A204.1 (cell line): ENCODE results near the gene SULT2B1.
"Not testable (repeated sequence)": the region's sequence is repeated elsewhere in the genome, so short reads cannot be mapped to it uniquely, and the experiment has no call there.

Source experiments
- FAIRE-seq: peaks from 2 replicates; lab custom pipeline; 2012; peaks lifted over from hg19 to GRCh38; lab: Jason Lieb, UNC

The SULT2B1 gene

DNA sequence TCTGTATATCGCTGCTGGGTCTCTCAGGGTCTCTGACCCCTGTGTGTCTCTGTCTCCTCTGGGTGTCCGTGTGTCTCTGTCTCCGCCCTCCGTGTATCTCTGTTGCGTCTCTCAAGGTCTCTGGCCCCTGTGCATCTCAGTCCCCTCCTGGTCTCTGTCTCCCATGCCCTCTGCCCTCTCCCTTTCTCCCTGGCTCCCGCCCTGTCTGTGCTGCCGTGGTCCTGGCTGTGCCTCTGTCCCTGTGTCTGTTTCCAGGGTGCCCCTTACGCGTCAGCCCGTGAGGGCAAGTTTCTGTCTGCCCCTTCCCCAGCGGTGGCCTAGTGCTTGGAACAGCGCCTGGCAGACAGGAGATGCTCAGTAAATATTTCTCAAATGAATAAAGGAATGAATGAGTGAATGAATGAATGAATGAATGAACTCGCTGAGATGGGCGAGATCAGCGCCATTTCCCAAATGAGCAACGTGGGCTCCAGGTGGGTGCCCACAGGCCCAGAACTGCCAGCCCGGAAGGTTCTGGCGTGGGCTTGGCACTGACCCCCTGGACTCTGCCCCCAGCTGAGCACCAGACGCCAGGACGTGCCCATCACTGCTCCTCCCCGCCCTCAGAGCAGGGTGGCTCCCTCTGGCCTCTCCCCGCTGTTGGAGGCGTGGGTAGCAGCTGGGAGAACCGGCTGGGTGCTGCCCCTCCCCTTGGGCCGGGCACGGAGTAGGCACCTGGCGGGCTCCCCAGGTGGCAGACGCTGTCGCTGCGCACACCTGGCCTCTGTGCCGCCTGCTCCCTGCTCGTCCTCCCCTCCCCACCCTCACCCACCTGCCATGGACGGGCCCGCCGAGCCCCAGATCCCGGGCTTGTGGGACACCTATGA lies at the start of gene SULT2B1:
SULT2B1 (plus strand) TSS at position 736 of the 866 bp plus-strand sequence; CDS start at position 817, 81 bp downstream.
- FAIRE-seq, result no peak

DNA sequence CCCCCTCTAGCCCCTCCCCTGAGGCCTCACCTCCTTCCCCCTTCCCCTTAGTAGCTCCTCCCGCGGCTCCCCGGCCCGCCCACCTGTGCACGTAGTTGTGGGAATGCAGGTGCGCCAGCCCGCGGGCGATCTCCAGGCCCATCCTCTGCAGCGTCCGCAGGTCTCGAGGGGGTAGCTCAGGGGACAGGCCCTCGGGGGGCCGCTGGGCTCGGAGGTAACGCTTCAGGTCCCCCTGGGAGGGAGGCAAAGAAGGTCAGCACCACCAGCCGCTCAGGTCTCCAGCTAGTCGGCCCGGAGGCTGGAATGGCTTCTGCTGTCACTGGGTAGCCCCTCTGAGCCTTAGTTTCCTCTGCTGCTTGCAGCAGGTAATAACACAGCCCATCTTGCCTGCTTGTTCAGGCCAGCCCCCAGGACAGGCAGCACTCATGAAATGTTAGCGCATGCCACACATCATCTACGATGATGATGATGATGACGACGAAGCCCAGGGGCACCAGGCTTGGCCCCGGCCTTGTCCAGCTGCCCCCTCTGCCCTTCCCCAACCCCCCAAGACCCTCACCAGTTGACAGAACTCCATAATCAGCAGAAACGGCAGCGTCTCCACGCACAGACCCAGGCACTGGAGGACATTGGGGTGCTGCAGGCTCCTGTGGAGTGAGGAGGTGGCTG lies 49.5 kb upstream of the SULT2B1 start:
- no peak for FAIRE-seq

DNA sequence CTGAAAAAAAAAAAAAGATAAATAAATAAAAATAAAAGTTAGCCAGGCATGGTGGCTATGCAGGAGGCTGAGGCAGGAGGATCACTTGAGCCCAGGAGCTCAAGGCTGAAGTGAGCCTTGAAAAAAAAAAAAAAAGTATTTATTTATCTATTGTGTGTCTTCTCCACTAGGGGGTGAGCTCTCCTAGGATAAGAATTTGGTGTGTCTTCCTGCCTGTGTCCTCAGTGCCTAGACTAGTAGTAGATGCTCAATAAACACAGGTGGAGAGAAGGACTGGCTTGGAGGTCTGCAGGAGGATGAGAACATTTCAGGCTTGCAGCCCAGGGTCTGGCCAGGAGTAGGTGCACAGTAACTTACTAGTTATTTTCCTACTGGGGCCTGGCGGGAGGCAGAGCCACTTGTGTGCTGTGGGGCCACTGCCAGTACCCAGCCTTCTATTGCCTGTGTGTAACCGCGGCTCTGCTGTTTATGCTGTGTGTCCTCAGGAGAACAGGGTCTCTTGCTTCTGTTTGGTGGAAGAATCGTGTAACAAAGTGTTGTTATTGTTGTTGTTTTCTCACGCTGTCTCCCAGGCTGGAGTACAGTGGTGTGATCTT lies 45.7 kb upstream of the SULT2B1 start:
- FAIRE-seq, result no peak

DNA sequence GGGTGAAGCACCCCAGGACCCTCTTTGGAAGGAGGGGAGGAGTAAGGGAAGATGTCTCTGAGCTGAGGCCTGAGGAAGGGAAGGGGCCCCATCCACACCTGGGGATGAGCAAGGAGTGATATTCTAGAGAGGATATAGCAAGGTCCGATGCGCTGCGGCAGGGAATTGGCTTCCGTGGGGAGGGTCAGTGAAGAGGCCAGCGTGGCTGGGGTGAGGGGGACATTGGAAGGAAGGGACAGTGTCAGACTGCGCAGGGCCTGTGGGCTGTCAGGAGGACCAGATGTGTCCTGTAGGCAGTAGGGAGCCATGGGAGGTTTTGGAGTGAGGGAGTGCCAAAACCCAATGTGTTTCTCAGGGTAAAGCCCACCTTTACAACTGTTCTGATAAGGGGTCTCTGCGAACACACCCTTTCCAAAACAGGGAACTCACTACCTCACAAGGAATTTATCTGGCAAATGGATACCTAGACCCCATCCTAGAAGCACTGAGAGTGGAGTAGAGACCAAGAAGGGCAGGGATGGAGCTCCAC lies 44.0 kb upstream of the SULT2B1 start:
- no peak for FAIRE-seq

DNA sequence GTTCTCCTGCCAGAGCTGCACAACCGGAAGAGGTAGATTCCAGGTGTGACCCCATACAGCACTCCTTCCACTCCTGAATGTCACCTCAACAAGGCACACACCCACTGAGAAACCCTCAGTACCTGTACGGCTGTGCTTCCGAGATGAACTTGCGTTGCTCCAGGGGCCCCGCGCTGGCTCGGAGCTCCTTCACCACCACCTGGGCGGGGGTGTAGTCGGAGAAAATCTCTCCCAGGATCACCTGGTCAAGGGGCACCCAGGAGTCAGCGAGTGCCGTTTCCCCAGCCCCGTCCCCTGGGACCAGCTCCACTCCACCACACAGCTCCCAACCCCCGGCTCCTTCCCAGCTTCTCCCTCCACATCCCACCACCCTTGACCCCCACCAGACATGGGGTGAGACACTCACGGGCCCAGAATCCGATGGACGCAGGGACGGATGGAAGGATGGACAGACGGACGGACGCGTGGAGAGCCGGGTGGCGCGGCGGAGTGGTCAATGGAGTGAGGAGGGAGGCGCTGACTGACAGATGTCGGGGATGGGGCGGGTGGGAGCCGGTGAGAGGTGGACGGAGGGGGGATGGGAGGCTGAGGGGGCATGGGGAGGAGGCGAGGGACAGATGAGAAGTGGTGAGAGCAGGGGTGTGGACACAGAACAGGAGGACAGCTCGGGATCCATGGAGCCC lies 43.1 kb upstream of the SULT2B1 start:
- FAIRE-seq, result no peak

DNA sequence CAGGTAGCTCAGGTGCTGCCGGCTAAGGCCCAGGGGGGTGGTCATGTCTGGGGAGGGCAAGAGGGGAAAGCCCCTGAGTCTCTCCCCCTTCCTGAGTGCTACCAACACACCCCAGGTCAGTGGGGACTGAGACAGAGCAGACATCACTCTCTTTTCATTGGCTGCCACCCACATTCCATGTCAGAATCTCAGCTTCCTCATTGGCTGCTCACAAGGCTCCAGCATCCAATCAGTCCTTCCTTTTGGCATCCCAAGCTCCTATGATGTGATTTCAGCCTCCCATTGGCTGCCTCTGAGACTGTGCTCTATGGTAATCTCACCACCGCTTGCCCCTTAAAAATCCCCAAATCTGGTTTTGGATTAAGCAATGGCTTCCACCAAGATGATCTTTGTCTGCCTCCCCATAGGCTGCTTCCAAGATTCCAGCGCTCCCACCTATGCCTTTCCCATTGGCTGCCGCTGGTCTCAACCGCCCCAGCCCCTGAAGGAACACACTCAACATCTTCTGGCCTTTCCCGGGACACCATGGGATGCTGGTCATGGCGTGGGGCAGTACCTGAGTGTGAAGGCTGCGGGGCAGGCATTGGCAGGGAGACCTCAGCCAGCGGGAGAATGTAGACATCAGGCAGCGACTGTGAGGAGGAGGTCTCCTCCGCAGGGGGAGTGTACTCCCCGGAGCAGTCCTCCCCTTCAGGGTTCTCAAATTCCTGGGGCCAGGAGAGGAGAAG lies 42.3 kb upstream of the SULT2B1 start:
- no peak for FAIRE-seq

DNA sequence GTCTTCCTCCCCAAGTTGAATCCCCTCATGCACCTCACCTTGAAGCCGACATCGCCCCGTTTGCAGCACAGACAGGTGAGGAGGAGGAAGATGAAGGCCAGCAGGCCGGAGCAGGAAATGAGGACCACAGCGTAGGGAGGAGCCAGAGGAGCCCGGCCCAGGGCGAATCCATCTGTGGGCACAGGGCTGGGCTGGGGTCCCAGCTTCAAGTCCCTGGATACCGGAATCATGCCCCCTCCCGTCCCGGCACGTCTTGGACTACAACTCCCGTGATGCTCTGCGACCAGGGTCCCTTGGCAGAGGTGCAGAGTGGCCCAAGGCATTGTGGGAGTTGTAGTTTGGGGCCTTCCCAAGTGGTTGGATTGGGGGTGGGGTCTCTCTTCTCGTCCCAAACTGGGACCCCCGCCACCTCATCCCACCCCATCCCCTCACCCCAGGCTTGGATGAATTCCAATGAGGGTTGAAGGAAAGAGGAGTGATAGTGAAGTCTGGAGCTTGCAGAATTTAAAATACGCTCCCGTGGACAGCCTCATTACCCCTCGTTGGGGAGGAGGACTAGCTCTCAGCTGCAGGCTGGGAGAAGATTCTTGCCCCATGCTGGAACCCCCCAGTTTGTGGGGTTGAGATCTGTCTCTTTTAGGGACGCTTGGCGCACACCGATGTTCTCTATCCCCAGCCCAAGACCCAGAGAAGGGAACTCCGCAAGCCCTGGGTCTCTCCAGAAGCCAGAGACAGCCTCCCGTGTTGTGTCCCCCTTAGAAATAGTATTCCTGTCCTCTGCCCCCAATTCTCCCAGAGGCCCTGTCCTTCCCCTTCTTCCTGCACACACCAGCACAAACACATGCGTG lies 41.3 kb upstream of the SULT2B1 start:
- no peak for FAIRE-seq

DNA sequence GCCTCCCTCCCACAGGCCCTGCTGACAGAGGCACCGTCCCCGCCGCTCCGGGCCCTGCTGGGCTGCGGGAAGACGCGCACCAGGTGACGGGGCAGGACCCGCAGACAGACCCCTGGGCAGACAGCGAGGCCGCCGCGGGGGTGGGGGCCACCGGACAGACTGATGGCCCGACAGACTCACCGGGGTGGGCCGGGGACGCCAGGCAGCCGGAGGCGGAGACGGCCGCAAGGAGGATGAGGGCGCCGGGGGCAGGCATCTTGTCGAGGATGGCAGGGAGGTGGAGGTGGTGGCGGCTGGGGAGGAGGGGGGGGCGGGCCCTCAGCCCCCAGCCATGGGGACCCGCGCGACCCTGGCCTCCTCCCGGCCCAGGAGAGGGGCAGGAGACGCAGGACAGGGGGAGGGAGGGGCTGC lies 40.6 kb upstream of the SULT2B1 start:
- no peak for FAIRE-seq

DNA sequence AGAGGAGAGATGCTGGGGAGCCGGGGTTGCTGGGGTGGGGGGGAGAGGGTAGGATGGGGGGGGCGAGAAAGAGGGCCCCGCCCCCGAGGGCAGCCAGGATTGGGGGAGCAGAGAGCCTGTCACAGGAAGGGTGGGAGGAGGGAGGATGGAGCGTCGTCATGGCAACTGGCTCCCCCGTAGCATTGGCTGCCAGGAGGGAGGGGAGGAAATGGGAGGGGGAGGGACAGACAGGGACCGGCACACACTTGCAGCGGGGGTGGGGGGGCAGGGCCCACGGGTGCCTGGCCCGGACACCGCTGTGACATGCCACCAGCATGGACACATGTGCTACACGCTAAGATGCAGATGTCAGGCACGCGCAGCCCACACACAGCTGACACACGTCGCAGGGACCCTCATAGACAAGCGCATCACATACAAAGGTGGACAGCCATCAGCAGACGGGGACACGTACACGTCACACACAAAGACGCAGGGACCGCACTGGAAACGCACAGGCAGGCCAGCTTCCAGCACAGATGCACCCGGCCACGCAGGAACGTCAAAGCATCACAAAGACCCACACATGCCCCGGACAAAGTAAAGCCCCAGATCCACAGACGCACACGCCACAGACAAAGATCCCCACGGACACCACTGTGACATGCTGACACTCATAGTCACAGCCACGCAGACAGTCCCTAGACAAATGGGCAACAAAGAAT lies 40.0 kb upstream of the SULT2B1 start, which contains the start of gene LMTK3:
LMTK3 (minus strand) TSS at position 36 of the 704 bp plus-strand sequence. CDS start 259 bp downstream, outside the sequence.
- FAIRE-seq, result no peak

DNA sequence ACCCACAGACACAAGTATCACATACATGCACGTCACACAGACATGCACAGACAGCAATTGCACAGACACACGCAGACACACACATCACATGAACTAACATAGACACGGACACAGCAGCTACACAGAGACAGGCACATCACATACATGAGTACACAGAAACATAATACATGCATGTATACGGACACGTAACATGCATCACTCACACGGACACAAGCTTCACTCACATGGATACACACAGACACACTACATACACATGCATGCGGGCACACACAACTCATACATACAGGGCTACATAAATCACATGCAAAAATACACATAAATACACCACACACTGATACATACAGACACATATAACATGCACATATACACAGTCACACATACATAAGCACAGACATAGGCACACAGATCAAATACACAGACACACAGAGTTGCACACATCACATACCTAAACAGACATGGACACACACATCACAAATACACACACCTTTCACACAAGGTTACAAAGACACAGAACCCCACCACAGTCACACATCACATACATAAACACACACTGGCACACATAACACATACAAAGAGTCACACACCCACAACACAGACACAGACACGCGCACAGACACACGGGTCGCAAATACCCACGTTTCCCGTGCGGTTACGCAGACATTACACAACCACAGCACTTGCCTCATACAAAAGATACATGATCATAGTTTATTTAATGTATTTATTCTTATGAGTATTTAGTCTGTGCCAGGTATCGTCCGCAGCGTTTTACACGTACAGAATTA lies 39.3 kb upstream of the SULT2B1 start:
- no peak for FAIRE-seq

DNA sequence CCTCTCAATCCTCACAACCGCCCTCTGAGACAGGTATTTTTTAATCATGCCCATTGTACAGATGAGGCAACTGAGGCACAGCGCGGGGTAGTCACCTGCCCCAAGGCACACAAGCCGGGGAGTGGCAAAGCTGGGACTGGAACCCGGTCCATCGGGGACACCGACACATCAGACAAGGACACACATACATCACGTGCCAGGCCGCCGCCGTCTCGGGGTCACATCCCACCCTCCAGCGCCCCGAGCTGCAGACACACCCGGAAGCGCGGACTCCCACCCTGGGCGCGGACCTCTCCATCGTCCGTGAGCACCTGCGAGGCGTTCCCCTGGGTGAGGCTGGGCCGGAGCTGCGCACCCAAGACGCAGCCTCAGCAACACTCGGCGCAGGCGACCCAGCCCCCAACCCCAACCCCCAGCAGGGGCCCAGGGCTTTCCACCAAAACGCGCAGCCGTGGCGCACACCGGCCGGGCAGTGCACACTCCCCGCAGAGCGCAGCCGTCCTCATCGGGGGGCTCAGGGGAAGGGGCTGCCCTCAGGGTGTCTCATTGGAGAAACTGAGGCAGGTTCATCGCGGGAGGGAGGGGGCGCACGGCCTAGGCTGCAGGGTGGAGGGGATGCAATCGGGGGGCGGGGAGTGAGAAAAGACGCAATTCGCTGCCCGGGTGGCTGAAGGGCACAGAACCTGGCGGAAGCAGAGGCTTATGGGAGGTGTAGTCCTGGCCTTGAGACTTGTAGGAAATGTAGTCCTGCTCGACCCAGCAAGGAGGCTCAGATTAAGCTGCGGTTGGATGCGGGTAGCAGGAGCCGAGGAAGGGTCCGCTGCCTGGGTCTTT lies 38.5 kb upstream of the SULT2B1 start:
- no peak for FAIRE-seq

DNA sequence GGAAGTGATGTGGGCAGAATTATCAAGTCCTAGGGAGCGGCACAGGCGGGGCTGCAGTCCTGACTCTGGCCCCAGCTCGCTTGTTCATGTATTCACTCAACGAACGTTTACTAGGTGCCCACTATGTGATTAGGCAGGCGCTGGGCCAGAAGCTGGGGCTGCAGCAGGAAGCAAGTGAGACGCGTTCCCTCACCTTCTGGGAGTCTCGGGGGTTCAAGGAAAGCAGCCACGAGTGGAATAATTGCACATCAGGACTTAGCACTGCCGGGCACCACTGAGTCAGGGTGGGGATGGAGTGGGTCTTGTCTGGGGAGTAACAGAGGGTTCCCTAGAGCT lies 37.9 kb upstream of the SULT2B1 start:
- no peak for FAIRE-seq

DNA sequence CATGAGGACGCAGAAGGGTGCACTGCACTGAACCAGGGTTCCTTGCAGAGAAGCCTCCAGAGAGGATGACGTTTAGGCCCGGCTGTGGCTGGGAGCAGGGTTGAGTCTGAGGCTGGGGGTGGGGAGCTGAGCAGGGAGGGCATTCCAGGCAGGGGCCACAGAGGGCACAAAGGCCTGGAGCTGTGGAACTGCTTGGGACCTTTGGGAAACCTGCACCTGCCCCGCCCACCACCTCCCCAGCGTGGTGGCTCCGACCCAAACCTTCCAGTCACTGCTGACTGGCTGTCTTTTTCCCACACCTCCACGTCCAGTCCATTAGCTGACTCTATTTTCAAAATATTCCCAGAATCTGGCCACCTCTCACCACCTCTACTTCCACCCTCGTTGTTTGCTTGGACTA lies 35.4 kb upstream of the SULT2B1 start:
- no peak for FAIRE-seq

DNA sequence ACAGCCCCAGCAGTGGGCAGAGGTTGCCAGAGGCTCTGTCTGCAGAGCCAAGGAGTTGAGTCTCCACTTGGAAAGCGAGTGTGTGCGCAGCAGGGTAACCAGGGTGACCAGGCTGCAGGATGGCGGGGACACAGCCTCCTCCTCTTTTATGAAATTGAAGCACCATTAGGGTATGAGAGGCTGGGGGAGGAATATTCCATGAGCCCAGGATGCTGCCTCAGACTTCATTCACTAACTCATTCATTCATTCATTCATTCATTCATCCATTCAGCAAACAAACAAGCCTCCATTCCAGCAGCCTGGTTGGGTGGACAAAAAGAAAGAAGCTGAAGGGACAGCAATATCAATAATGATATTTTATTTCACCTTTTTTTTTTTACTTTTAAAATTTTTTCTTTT lies 33.8 kb upstream of the SULT2B1 start:
- no peak for FAIRE-seq

DNA sequence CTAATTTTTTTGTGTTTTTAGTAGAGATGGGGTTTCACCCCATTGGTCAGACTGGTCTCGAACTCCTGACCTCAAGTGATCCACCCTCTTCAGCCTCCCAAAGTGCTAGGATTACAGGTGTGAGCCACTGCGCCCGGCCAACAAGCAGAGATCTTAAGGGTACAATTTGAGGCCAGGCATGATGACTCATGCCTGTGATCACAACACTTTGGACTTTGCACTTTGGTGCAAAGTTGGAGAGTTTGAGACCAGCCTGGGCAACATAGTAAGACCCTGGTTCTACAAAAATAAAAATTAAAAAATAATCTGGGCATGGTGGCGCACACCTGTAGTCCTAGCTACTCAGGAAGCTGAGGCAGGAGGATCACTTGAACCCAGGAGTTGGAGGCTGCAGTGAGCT lies 32.5 kb upstream of the SULT2B1 start:
- not testable (repeated sequence) for FAIRE-seq

DNA sequence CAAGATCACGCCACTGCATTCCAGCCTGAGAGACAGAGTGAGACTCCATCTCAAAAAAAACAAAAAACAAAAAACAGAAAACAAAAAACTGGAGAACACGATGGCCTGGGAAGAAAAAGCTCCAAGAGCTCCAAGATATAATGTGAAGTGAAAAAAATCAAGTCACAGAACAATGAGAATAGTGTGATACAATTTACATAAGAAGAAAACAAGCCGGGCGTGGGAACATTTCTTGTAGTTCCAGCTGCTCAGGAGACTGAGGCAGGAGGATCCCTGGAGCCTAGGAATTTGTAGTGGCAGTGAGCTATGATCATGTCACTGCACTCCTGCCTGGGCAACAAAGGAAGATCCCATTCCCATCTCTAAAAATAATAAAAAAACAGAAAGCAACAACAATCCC lies 31.8 kb upstream of the SULT2B1 start:
- FAIRE-seq, result no peak

DNA sequence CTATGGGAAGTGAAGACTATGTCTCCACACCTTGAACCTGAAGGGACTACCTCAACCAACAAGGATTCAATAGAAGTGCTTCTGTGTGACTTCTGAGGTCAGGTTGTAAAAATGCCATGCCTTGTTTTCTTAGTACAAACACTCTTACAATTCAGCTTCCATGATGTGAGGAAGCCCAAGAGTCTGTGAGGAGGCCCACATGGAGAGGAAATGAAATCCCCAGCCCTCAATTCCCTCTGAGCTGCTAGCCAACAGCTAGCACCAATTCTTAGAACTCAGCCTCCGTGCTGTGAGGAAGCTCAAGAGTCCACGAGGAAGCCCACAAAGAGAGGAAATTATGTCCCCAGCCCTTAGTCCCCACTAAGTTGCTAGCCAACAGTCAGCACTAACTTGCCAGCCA lies 27.8 kb upstream of the SULT2B1 start:
- FAIRE-seq, result no peak

DNA sequence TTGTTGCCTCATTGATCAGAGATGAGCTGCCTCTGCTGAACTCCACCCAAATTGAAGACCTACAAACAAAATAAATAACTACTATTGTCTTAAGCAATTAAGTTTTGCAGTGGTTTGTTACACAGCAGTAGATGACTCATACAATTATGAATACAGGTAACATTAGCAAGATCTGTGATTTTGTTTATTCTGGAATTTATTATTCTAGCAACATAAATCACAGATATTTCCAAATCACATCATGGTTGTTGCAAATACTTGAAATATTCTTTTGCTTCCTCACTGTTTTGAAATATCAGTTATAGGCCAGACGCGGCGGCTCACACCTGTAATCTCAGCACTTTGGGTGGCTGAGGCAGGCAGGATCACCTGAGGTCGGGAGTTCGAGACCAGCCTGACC lies 27.2 kb upstream of the SULT2B1 start:
- FAIRE-seq, result no peak
